ENCODE results near the gene CDK1. TPM values are rescaled to one million over a fixed set of nuclear protein-coding genes. Genes with fewer than 3 reads are reported as not detected.
A peak's percentile ranks its signal among the peaks of the same experiment; 100 is the strongest.

The CDK1 gene
- total RNA-seq, 3 donors from 2014 or later = 0.98 to 5.0 (median 2.2) TPM

DNA sequence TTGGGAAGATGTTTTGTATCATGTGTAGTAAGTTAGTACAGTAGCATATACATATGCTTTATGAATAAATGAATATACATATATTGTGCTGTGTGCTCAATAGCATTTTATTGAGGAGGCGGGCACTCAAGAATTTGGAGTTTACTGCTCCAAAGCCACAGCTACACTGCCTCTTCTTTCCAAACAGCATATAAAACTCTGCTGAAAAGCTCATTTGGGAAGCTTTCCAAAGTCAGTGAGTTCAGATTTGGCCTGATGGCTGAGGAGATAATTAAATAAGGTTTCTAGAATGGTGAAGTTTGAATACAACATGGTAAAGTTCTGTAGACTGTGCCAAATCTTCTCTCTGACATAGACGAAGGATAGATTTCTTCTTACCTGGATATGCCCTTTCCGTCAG, 29.8 kb downstream of the CDK1 start:
- Histone ChIP-seq H3K27ac (no peak overlapping the region), H3K36me3 (no peaks in the 10 kb centered on the region), H3K9me3 (no peaks in the 10 kb centered on the region), H3K4me1 (peaks cover 0 to 6% of the 10 kb centered on the region in 2 donors), H3K27me3 (no peaks in the 10 kb centered on the region), H3K4me3 (no peak overlapping the region)
- TF ChIP-seq, protein P1, sequence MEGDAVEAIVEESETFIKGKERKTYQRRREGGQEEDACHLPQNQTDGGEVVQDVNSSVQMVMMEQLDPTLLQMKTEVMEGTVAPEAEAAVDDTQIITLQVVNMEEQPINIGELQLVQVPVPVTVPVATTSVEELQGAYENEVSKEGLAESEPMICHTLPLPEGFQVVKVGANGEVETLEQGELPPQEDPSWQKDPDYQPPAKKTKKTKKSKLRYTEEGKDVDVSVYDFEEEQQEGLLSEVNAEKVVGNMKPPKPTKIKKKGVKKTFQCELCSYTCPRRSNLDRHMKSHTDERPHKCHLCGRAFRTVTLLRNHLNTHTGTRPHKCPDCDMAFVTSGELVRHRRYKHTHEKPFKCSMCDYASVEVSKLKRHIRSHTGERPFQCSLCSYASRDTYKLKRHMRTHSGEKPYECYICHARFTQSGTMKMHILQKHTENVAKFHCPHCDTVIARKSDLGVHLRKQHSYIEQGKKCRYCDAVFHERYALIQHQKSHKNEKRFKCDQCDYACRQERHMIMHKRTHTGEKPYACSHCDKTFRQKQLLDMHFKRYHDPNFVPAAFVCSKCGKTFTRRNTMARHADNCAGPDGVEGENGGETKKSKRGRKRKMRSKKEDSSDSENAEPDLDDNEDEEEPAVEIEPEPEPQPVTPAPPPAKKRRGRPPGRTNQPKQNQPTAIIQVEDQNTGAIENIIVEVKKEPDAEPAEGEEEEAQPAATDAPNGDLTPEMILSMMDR (IDR thresholded peaks at IDR 0.05) = no peak
- TF ChIP-seq POLR2AphosphoS5 (IDR thresholded peaks at IDR 0.05) (no peak), POLR2A (IDR thresholded peaks at IDR 0.05) (no peak)
- intact Hi-C loops (cut with DNase I; ENCODE audit: low total_unique reads) = no loop called here
- no peak for DNase-seq (ENCODE audit: low spot score in 2 of 2)

DNA sequence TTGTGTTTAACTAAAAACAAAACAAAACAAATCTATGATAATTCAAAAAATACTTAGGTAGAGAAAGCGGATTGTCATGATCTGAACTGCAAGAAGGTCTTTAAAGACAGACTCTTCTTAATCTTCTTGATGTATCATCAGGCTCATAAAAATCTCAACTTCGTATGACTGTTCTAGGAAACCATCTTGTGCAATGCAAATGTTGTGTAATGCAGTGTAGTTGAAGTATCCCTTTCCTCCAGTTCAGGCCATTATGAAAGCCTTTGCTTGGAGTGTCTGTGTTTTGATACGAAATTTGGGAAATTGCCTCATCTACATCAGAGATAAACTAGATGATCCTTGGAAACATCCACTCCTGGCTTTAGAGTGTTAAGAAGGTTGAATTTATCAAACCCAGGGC, 30.9 kb downstream of the CDK1 start:
- Histone ChIP-seq H3K9me3 (no peaks in the 10 kb centered on the region), H3K27ac (no peak overlapping the region)
- intact Hi-C loops (cut with DNase I; ENCODE audit: low total_unique reads) = no loop called here

DNA sequence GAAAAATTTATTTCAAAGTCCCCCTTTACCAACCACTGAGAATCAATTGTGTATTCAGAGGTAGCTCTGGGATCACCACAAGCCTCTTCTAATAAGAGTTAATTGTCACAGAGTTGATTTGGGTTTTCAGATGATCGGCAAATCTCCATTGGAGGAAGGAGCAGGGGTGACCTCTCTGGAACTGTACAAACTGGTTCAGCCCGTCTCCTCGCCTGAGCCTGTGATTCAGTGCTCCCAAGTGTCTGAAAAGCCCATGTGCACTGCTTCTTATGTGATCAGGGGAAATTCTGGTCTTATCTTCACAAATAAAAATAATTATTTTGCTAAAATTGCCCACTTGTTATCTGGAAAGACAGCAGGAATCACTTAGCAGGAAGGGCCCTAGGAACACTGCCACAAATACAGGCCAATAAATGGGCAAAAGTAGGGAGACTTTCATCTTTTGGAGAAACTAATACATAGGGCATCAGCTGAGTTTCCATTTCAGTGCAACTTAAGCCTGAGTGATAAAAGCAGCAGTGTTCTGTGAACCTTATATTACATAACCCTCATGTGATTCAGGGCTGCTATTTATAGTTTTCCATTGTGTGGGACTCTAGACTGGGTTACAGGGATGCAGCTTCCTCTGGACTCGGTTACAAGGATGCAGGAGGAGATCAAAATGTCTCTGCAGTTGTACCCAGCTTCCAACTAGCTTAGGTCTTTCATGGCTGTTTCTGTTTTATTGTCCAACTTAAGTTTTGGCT, 32.3 kb downstream of the CDK1 start:
- Histone ChIP-seq H3K36me3 (no peaks in the 10 kb centered on the region), H3K4me1 (peaks cover 0 to 6% of the 10 kb centered on the region in 2 donors), H3K27ac (peak overlapping the region; percentile 39 to 52), H3K27me3 (no peaks in the 10 kb centered on the region), H3K9me3 (no peaks in the 10 kb centered on the region), H3K4me3 (no peak overlapping the region)
- intact Hi-C loops (cut with DNase I; ENCODE audit: low total_unique reads) = no loop called here
- DNase-seq (ENCODE audit: low spot score in 2 of 2) = no peak
- no peak for TF ChIP-seq POLR2A (IDR thresholded peaks at IDR 0.05)
- TF ChIP-seq POLR2AphosphoS5 (IDR thresholded peaks at IDR 0.05) = no peak
- TF ChIP-seq, protein P1 (IDR thresholded peaks at IDR 0.05) = no peak

More for the DNA sequence above, 30.9 kb downstream of the CDK1 start:
- Histone ChIP-seq H3K4me3 (no peak overlapping the region), H3K27me3 (no peaks in the 10 kb centered on the region), H3K4me1 (peaks cover 0 to 6% of the 10 kb centered on the region in 2 donors), H3K36me3 (no peaks in the 10 kb centered on the region)
- TF ChIP-seq POLR2AphosphoS5 (IDR thresholded peaks at IDR 0.05) (no peak), POLR2A (IDR thresholded peaks at IDR 0.05) (no peak)
- TF ChIP-seq, protein P1 (IDR thresholded peaks at IDR 0.05) = no peak
- DNase-seq (ENCODE audit: low spot score in 2 of 2) = no peak

DNA sequence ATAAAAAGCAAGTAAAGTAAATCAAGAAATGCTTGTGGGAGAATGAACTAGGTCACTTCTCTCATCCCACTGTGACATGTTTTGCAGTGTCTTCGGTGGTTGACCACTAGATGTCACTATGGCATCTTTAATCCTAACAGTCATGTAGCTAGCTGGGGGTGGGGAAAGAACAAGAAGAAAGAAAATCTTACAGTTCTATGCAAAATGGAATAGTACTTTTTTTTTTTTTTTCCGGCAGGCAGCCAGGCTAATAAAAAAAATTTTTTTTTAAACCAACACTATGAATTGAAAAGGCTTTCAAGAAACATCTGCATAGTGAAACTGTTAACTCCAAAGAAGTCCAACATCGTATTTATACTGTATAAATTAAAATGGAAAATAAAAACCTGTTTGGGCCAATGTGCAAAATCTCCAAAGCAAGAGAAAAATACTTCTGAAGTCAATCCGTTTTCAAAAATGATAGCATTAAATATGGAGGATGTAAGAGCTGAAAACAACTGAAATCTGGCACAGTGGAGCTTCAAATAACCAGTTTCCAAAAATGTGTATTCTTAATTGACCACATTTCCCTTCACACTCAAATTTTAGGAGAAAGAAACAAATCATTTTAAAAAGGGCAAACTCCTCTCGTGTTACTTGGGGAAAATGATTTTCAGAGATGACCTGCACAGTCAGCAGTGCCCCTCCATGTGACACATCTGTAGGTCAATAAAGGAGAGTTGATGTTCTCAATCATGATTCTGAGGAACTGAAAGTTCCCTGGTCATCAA, 38.5 kb downstream of the CDK1 start:
- Histone ChIP-seq H3K9me3 (no peaks in the 10 kb centered on the region), H3K4me1 (no peaks in the 10 kb centered on the region), H3K27ac (peak overlapping the region in 1 of 2 donors; percentile 26), H3K4me3 (no peak overlapping the region), H3K36me3 (no peaks in the 10 kb centered on the region), H3K27me3 (no peaks in the 10 kb centered on the region)
- intact Hi-C loops (cut with DNase I; ENCODE audit: low total_unique reads) = no loop called here
- TF ChIP-seq, protein P1 (IDR thresholded peaks at IDR 0.05) = peak; percentile 34 to 90 (median 84)
- TF ChIP-seq POLR2A (IDR thresholded peaks at IDR 0.05) = no peak
- peak in 1 of 2 donors; percentile 40 for DNase-seq (ENCODE audit: low spot score in 2 of 2)

DNA sequence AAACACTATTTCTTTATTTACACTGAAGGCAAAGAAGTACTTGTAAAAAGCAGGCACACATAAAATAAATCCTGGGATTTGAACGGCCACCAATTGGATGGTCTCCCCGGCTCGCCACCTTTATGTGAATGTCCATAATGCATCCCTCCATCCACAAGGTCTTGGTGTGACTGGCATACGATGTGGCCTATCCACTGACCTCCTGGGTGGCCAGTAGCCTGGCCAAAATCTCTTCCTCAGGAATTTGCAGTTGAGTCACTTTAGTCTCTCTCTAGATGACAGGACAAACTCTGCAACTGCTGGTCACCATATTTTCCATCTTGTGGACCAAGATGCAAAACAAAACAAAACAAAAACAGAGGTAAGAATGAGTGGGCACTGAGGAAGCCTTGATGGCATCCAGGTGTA, 39.1 kb downstream of the CDK1 start:
- Histone ChIP-seq H3K4me1 (no peaks in the 10 kb centered on the region), H3K9me3 (no peaks in the 10 kb centered on the region), H3K36me3 (no peaks in the 10 kb centered on the region), H3K27me3 (no peaks in the 10 kb centered on the region), H3K27ac (peak overlapping the region in 1 of 2 donors; percentile 26), H3K4me3 (no peak overlapping the region)
- intact Hi-C loops (cut with DNase I; ENCODE audit: low total_unique reads) = no loop called here
- DNase-seq (ENCODE audit: low spot score in 2 of 2) = no peak
- no peak for TF ChIP-seq POLR2A (IDR thresholded peaks at IDR 0.05)
- TF ChIP-seq POLR2AphosphoS5 (IDR thresholded peaks at IDR 0.05) = no peak
- TF ChIP-seq, protein P1 (IDR thresholded peaks at IDR 0.05) = no peak
